ENCODE results near the gene BLOC1S5.
"Not testable (repeated sequence)": the region's sequence is repeated elsewhere in the genome, so short reads cannot be mapped to it uniquely, and the experiment has no call there.

Gene BLOC1S5

GRCh38 chr6:8043221-8043620 is 21.0 kb downstream of the BLOC1S5 start:
- no peak overlapping the region for H4K8ac ChIP-seq (ENCODE audit: low read length)
- no peak overlapping the region for H3K9ac ChIP-seq (ENCODE audit: low read length)
- no peak overlapping the region for H2AFZ ChIP-seq (ENCODE audit: low read depth, low read length)
- no peak for DNase-seq
- no peaks in the 10 kb centered on the region for H3K9me3 ChIP-seq (ENCODE audit: control insufficient read depth, low read length)
- no peak overlapping the region for H2BK15ac ChIP-seq (ENCODE audit: low read depth, poor library complexity, severe bottlenecking)
- H3K23ac ChIP-seq (ENCODE audit: low read length in 2 of 2), result no peak overlapping the region
- no peak overlapping the region for H3K4me2 ChIP-seq (ENCODE audit: low read length, poor library complexity, severe bottlenecking)
- peaks cover 13% of the 10 kb centered on the region for H3K79me1 ChIP-seq (replicated peaks; ENCODE audit: low read length, poor library complexity, severe bottlenecking)
- H3K27me3 ChIP-seq (ENCODE audit: control insufficient read depth in 1 of 2, insufficient read depth in 1 of 2, low read length in 2 of 2), result no peaks in the 10 kb centered on the region
- H3K4ac ChIP-seq (ENCODE audit: low read depth in 1 of 2, low read length in 2 of 2), result no peak overlapping the region
- no peak overlapping the region for H2BK5ac ChIP-seq (ENCODE audit: low read depth, low read length, poor library complexity, severe bottlenecking)
- no peak overlapping the region for H3K14ac ChIP-seq (ENCODE audit: low read length in 2 of 2)
- no peak overlapping the region for H2BK120ac ChIP-seq (ENCODE audit: low read depth, low read length)
- no peak overlapping the region for H3K18ac ChIP-seq (ENCODE audit: low read depth in 1 of 2, low read length in 2 of 2)
- H3K36me3 ChIP-seq (ENCODE audit: control insufficient read depth in 1 of 2, insufficient read depth in 2 of 2, low read depth in 1 of 2, low read length in 2 of 2), result peaks cover 3 to 19% of the 10 kb centered on the region in 2 experiments
- H3K4me3 ChIP-seq (ENCODE audit: insufficient read depth in 1 of 2, low read depth in 1 of 2, low read length in 2 of 2), result no peak overlapping the region
- no peak overlapping the region for H2AK5ac ChIP-seq (ENCODE audit: low read length, severe bottlenecking)
- H3K4me1 ChIP-seq (ENCODE audit: control insufficient read depth, insufficient read depth, low read depth, low read length), result no peaks in the 10 kb centered on the region
- WGBS, result 82% methylated on average over 3 of the region's 3 CpGs
- no peak overlapping the region for H4K91ac ChIP-seq (ENCODE audit: low read length)
- H3K27ac ChIP-seq (ENCODE audit: low read length, poor library complexity, severe bottlenecking), result no peak overlapping the region
- H2BK12ac ChIP-seq (ENCODE audit: low read length in 2 of 2), result no peak overlapping the region

- H3K27ac ChIP-seq (ENCODE audit: low read length, poor library complexity, severe bottlenecking), result no peak overlapping the region
- no peaks in the 10 kb centered on the region for H3K9me3 ChIP-seq (ENCODE audit: control insufficient read depth, low read length)
- H3K4me2 ChIP-seq (ENCODE audit: low read length, poor library complexity, severe bottlenecking), result no peak overlapping the region
- H3K27me3 ChIP-seq (ENCODE audit: control insufficient read depth in 1 of 2, insufficient read depth in 1 of 2, low read length in 2 of 2), result no peaks in the 10 kb centered on the region
- H2BK120ac ChIP-seq (ENCODE audit: low read depth, low read length), result no peak overlapping the region
- no peak overlapping the region for H2BK15ac ChIP-seq (ENCODE audit: low read depth, poor library complexity, severe bottlenecking)
- H2BK5ac ChIP-seq (ENCODE audit: low read depth, low read length, poor library complexity, severe bottlenecking), result no peak overlapping the region
- no peak overlapping the region for H3K4ac ChIP-seq (ENCODE audit: low read depth in 1 of 2, low read length in 2 of 2)
- no peak overlapping the region for H2BK12ac ChIP-seq (ENCODE audit: low read length in 2 of 2)
- H3K14ac ChIP-seq (ENCODE audit: low read length in 2 of 2), result no peak overlapping the region
- no peak overlapping the region for H4K8ac ChIP-seq (ENCODE audit: low read length)
- no peak overlapping the region for H2AK5ac ChIP-seq (ENCODE audit: low read length, severe bottlenecking)
- no peak for DNase-seq
- no peak overlapping the region for H3K4me3 ChIP-seq (ENCODE audit: insufficient read depth in 1 of 2, low read depth in 1 of 2, low read length in 2 of 2)
- H3K36me3 ChIP-seq (ENCODE audit: control insufficient read depth in 1 of 2, insufficient read depth in 2 of 2, low read depth in 1 of 2, low read length in 2 of 2), result peaks cover 3 to 19% of the 10 kb centered on the region in 2 experiments
- WGBS, result 100% methylated on average over 1 of the region's 9 CpGs
- H2AFZ ChIP-seq (ENCODE audit: low read depth, low read length), result no peak overlapping the region
- H3K79me1 ChIP-seq (replicated peaks; ENCODE audit: low read length, poor library complexity, severe bottlenecking), result peaks cover 13% of the 10 kb centered on the region
- no peak overlapping the region for H3K23ac ChIP-seq (ENCODE audit: low read length in 2 of 2)
- no peaks in the 10 kb centered on the region for H3K4me1 ChIP-seq (ENCODE audit: control insufficient read depth, insufficient read depth, low read depth, low read length)
- no peak overlapping the region for H3K18ac ChIP-seq (ENCODE audit: low read depth in 1 of 2, low read length in 2 of 2)
- no peak overlapping the region for H3K9ac ChIP-seq (ENCODE audit: low read length)
- no peak overlapping the region for H4K91ac ChIP-seq (ENCODE audit: low read length)
These were observed 22.1 kb downstream of the BLOC1S5 start for GRCh38 chr6:8041913-8042583.

GRCh38 chr6:8034107-8034506 is 30.1 kb downstream of the BLOC1S5 start:
- H4K91ac ChIP-seq (ENCODE audit: low read length); H2BK120ac ChIP-seq (ENCODE audit: low read depth, low read length); H3K18ac ChIP-seq (ENCODE audit: low read depth in 1 of 2, low read length in 2 of 2); H2BK12ac ChIP-seq (ENCODE audit: low read length in 2 of 2); H2BK5ac ChIP-seq (ENCODE audit: low read depth, low read length, poor library complexity, severe bottlenecking); H3K23ac ChIP-seq (ENCODE audit: low read length in 2 of 2); H3K27me3 ChIP-seq (ENCODE audit: control insufficient read depth in 1 of 2, insufficient read depth in 1 of 2, low read length in 2 of 2); H2AFZ ChIP-seq (ENCODE audit: low read depth, low read length); H3K9ac ChIP-seq (ENCODE audit: low read length); H3K4me1 ChIP-seq (ENCODE audit: control insufficient read depth, insufficient read depth, low read depth, low read length); H3K14ac ChIP-seq (ENCODE audit: low read length in 2 of 2); H3K4ac ChIP-seq (ENCODE audit: low read depth in 1 of 2, low read length in 2 of 2); H3K9me3 ChIP-seq (ENCODE audit: control insufficient read depth, low read length); H3K4me3 ChIP-seq (ENCODE audit: insufficient read depth in 1 of 2, low read depth in 1 of 2, low read length in 2 of 2); H2AK5ac ChIP-seq (ENCODE audit: low read length, severe bottlenecking); H3K27ac ChIP-seq (ENCODE audit: low read length, poor library complexity, severe bottlenecking); H4K8ac ChIP-seq (ENCODE audit: low read length); DNase-seq; H3K36me3 ChIP-seq (ENCODE audit: control insufficient read depth in 1 of 2, insufficient read depth in 2 of 2, low read depth in 1 of 2, low read length in 2 of 2); H3K4me2 ChIP-seq (ENCODE audit: low read length, poor library complexity, severe bottlenecking); H2BK15ac ChIP-seq (ENCODE audit: low read depth, poor library complexity, severe bottlenecking): not testable (repeated sequence)
- 100% methylated on average over 2 of the region's 3 CpGs for WGBS
- H3K79me1 ChIP-seq (replicated peaks; ENCODE audit: low read length, poor library complexity, severe bottlenecking), result peaks cover 10% of the 10 kb centered on the region

- H3K23ac ChIP-seq (ENCODE audit: low read length in 2 of 2), result no peak overlapping the region
- H3K18ac ChIP-seq (ENCODE audit: low read depth in 1 of 2, low read length in 2 of 2), result no peak overlapping the region
- no peak overlapping the region for H2BK5ac ChIP-seq (ENCODE audit: low read depth, low read length, poor library complexity, severe bottlenecking)
- H3K9ac ChIP-seq (ENCODE audit: low read length), result no peak overlapping the region
- H3K79me1 ChIP-seq (replicated peaks; ENCODE audit: low read length, poor library complexity, severe bottlenecking), result peaks cover 11% of the 10 kb centered on the region
- H3K4me1 ChIP-seq (ENCODE audit: control insufficient read depth, insufficient read depth, low read depth, low read length), result no peaks in the 10 kb centered on the region
- no peak overlapping the region for H2BK15ac ChIP-seq (ENCODE audit: low read depth, poor library complexity, severe bottlenecking)
- H2BK12ac ChIP-seq (ENCODE audit: low read length in 2 of 2), result no peak overlapping the region
- peaks cover 0 to 3% of the 10 kb centered on the region in 2 experiments for H3K36me3 ChIP-seq (ENCODE audit: control insufficient read depth in 1 of 2, insufficient read depth in 2 of 2, low read depth in 1 of 2, low read length in 2 of 2)
- WGBS, result 97% methylated on average over 5 of the region's 5 CpGs
- no peak overlapping the region for H2AK5ac ChIP-seq (ENCODE audit: low read length, severe bottlenecking)
- H4K8ac ChIP-seq (ENCODE audit: low read length), result no peak overlapping the region
- no peak overlapping the region for H2BK120ac ChIP-seq (ENCODE audit: low read depth, low read length)
- no peak overlapping the region for H2AFZ ChIP-seq (ENCODE audit: low read depth, low read length)
- no peaks in the 10 kb centered on the region for H3K9me3 ChIP-seq (ENCODE audit: control insufficient read depth, low read length)
- no peak overlapping the region for H3K4me3 ChIP-seq (ENCODE audit: insufficient read depth in 1 of 2, low read depth in 1 of 2, low read length in 2 of 2)
- DNase-seq, result no peak
- no peak overlapping the region for H4K91ac ChIP-seq (ENCODE audit: low read length)
- no peak overlapping the region for H3K14ac ChIP-seq (ENCODE audit: low read length in 2 of 2)
- H3K27me3 ChIP-seq (ENCODE audit: control insufficient read depth in 1 of 2, insufficient read depth in 1 of 2, low read length in 2 of 2), result no peaks in the 10 kb centered on the region
- H3K4me2 ChIP-seq (ENCODE audit: low read length, poor library complexity, severe bottlenecking), result no peak overlapping the region
- no peak overlapping the region for H3K27ac ChIP-seq (ENCODE audit: low read length, poor library complexity, severe bottlenecking)
- no peak overlapping the region for H3K4ac ChIP-seq (ENCODE audit: low read depth in 1 of 2, low read length in 2 of 2)
These were observed 33.3 kb downstream of the BLOC1S5 start for GRCh38 chr6:8030920-8031319.

All from mesenchymal stem cell (in vitro differentiated cells and primary cell).